Measurements from ENCODE around the gene ARMC9. TPM values are rescaled to one million over a fixed set of nuclear protein-coding genes. Genes with fewer than 3 reads are reported as not detected.
"Not testable (repeated sequence)": the region's sequence is repeated elsewhere in the genome, so short reads cannot be mapped to it uniquely, and the experiment has no call there.

The ARMC9 gene
- total RNA-seq, 1 experiment from 2014 or later, result 14.9 TPM

- no peak for TF ChIP-seq EZH2 (IDR thresholded peaks at IDR 0.05; ENCODE audit: borderline replicate concordance, low read depth, low read length, poor library complexity, severe bottlenecking)
- TF ChIP-seq, protein P1, sequence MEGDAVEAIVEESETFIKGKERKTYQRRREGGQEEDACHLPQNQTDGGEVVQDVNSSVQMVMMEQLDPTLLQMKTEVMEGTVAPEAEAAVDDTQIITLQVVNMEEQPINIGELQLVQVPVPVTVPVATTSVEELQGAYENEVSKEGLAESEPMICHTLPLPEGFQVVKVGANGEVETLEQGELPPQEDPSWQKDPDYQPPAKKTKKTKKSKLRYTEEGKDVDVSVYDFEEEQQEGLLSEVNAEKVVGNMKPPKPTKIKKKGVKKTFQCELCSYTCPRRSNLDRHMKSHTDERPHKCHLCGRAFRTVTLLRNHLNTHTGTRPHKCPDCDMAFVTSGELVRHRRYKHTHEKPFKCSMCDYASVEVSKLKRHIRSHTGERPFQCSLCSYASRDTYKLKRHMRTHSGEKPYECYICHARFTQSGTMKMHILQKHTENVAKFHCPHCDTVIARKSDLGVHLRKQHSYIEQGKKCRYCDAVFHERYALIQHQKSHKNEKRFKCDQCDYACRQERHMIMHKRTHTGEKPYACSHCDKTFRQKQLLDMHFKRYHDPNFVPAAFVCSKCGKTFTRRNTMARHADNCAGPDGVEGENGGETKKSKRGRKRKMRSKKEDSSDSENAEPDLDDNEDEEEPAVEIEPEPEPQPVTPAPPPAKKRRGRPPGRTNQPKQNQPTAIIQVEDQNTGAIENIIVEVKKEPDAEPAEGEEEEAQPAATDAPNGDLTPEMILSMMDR (conservative IDR thresholded peaks at IDR 0.05; ENCODE audit: low read depth, low read length), result no peak
- ChIA-PET CTCF (no interaction called here), POLR2A (ENCODE audit: low non-redundant PET) (no interaction called here)
- H3K4me3 ChIP-seq (ENCODE audit: low read depth, low read length, poor library complexity, severe bottlenecking), result no peak overlapping the region
- intact Hi-C loops (cut with micrococcal nuclease; ENCODE audit: unreplicated experiment), result no loop called here
- no peaks in the 10 kb centered on the region for H3K9me3 ChIP-seq (ENCODE audit: low read depth, low read length, poor library complexity, severe bottlenecking)
- H3K27ac ChIP-seq (ENCODE audit: low read depth, low read length, poor library complexity, severe bottlenecking), result no peak overlapping the region
- no peaks in the 10 kb centered on the region for H3K4me1 ChIP-seq (ENCODE audit: insufficient read depth, low read length, poor library complexity, severe bottlenecking)
- no TSS peak for BruUV-seq (replicated peaks)
- no peak for DNase-seq (ENCODE audit: low spot score)
- H3K27me3 ChIP-seq (replicated peaks; ENCODE audit: insufficient read depth, low read depth, low read length, poor library complexity), result no peaks in the 10 kb centered on the region
- no peaks in the 10 kb centered on the region for H3K36me3 ChIP-seq (ENCODE audit: insufficient read depth, low read length, poor library complexity, severe bottlenecking)
Observed at GRCh38 chr2:231193216-231193615, 5.2 kb upstream of the ARMC9 start.

GRCh38 chr2:231196592-231196991 is 1.8 kb upstream of the ARMC9 start:
- ChIA-PET CTCF (no interaction called here), POLR2A (ENCODE audit: low non-redundant PET) (no interaction called here)
- Histone ChIP-seq H3K4me1 (ENCODE audit: insufficient read depth, low read length, poor library complexity, severe bottlenecking) (peaks cover 5% of the 10 kb centered on the region), H3K27me3 (replicated peaks; ENCODE audit: insufficient read depth, low read depth, low read length, poor library complexity) (no peaks in the 10 kb centered on the region), H3K27ac (ENCODE audit: low read depth, low read length, poor library complexity, severe bottlenecking) (no peak overlapping the region), H3K4me3 (ENCODE audit: low read depth, low read length, poor library complexity, severe bottlenecking) (no peak overlapping the region), H3K9me3 (ENCODE audit: low read depth, low read length, poor library complexity, severe bottlenecking) (no peaks in the 10 kb centered on the region), H3K36me3 (ENCODE audit: insufficient read depth, low read length, poor library complexity, severe bottlenecking) (no peaks in the 10 kb centered on the region)
- intact Hi-C loops (cut with micrococcal nuclease; ENCODE audit: unreplicated experiment), result no loop called here
- TF ChIP-seq EZH2 (IDR thresholded peaks at IDR 0.05; ENCODE audit: borderline replicate concordance, low read depth, low read length, poor library complexity, severe bottlenecking), result no peak
- TF ChIP-seq, protein P1 (conservative IDR thresholded peaks at IDR 0.05; ENCODE audit: low read depth, low read length), result no peak
- no peak for DNase-seq (ENCODE audit: low spot score)
- no TSS peak for BruUV-seq (replicated peaks)

DNA sequence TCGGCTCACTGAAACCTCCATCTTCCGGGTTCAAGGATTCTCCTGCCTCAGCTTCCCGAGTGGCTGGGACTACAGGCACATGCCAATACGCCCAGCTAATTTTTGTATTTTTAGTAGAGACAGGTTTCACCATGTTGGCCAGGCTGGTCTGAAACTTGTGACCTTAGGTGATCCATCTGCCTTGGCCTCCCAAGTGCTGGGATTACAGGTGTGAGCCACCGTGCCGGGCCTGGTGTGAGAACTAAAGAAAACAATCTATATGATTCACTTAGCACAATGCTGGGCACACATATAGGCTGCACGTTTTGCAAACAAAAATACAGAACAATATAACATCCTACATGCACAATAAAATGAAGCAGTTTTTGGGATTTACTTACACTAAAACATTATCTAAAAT is 1.2 kb upstream of the ARMC9 start:
- intact Hi-C loops (cut with micrococcal nuclease; ENCODE audit: unreplicated experiment); POLR2A ChIA-PET (ENCODE audit: low non-redundant PET); BruUV-seq (replicated peaks): not testable (repeated sequence)

GRCh38 chr2:231197706-231198290 is 633 bp upstream of the ARMC9 start:
- peak overlapping the region; percentile 8 for H3K27ac ChIP-seq (ENCODE audit: low read depth, low read length, poor library complexity, severe bottlenecking)
- TF ChIP-seq EZH2 (IDR thresholded peaks at IDR 0.05; ENCODE audit: borderline replicate concordance, low read depth, low read length, poor library complexity, severe bottlenecking), result no peak
- TF ChIP-seq, protein P1 (conservative IDR thresholded peaks at IDR 0.05; ENCODE audit: low read depth, low read length), result no peak
- intact Hi-C loops (cut with micrococcal nuclease; ENCODE audit: unreplicated experiment), result no loop called here
- no peaks in the 10 kb centered on the region for H3K9me3 ChIP-seq (ENCODE audit: low read depth, low read length, poor library complexity, severe bottlenecking)
- TSS peak; percentile 75 for BruUV-seq (replicated peaks)
- peaks cover 5% of the 10 kb centered on the region for H3K4me1 ChIP-seq (ENCODE audit: insufficient read depth, low read length, poor library complexity, severe bottlenecking)
- peak overlapping the region; percentile 67 for H3K4me3 ChIP-seq (ENCODE audit: low read depth, low read length, poor library complexity, severe bottlenecking)
- no peaks in the 10 kb centered on the region for H3K36me3 ChIP-seq (ENCODE audit: insufficient read depth, low read length, poor library complexity, severe bottlenecking)
- POLR2A ChIA-PET (ENCODE audit: low non-redundant PET), result no interaction called here
- no peaks in the 10 kb centered on the region for H3K27me3 ChIP-seq (replicated peaks; ENCODE audit: insufficient read depth, low read depth, low read length, poor library complexity)
- DNase-seq (ENCODE audit: low spot score), result no peak
- CTCF ChIA-PET, result interaction anchor here (0.6 kb wide), 2 partner anchors 94 to 254 kb away, joined by 3 read pairs; no protein-coding TSS in a partner anchor

More for the DNA sequence above, 1.2 kb upstream of the ARMC9 start:
- H3K36me3 ChIP-seq (ENCODE audit: insufficient read depth, low read length, poor library complexity, severe bottlenecking); CTCF ChIA-PET; H3K27me3 ChIP-seq (replicated peaks; ENCODE audit: insufficient read depth, low read depth, low read length, poor library complexity); DNase-seq (ENCODE audit: low spot score); H3K4me1 ChIP-seq (ENCODE audit: insufficient read depth, low read length, poor library complexity, severe bottlenecking); H3K9me3 ChIP-seq (ENCODE audit: low read depth, low read length, poor library complexity, severe bottlenecking); H3K4me3 ChIP-seq (ENCODE audit: low read depth, low read length, poor library complexity, severe bottlenecking); H3K27ac ChIP-seq (ENCODE audit: low read depth, low read length, poor library complexity, severe bottlenecking): not testable (repeated sequence)
